A673 (cell line): ENCODE measurements around the gene MOV10.

Source experiments
- EZH2 ChIP-seq: fragments of 200-600 bp; sonication (generic); IDR thresholded peaks from 2 replicates; pipeline ENCODE4 v1.6.1; 2017; ENCODE audit warnings: borderline replicate concordance, low read depth, mild to moderate bottlenecking, mixed read lengths, antibody characterized with exemption, low read length; ENCODE audit not compliant: poor library complexity, severe bottlenecking
- TF ChIP-seq, protein P1 (sequence below): fragments of 300-800, 200-600 bp; sonication (generic); conservative IDR thresholded peaks from 2 replicates; pipeline ENCODE4 v1.5.1; 2017; ENCODE audit warnings: low read depth, mild to moderate bottlenecking, antibody characterized with exemption, low read length, moderate library complexity, mixed read lengths

DNA sequence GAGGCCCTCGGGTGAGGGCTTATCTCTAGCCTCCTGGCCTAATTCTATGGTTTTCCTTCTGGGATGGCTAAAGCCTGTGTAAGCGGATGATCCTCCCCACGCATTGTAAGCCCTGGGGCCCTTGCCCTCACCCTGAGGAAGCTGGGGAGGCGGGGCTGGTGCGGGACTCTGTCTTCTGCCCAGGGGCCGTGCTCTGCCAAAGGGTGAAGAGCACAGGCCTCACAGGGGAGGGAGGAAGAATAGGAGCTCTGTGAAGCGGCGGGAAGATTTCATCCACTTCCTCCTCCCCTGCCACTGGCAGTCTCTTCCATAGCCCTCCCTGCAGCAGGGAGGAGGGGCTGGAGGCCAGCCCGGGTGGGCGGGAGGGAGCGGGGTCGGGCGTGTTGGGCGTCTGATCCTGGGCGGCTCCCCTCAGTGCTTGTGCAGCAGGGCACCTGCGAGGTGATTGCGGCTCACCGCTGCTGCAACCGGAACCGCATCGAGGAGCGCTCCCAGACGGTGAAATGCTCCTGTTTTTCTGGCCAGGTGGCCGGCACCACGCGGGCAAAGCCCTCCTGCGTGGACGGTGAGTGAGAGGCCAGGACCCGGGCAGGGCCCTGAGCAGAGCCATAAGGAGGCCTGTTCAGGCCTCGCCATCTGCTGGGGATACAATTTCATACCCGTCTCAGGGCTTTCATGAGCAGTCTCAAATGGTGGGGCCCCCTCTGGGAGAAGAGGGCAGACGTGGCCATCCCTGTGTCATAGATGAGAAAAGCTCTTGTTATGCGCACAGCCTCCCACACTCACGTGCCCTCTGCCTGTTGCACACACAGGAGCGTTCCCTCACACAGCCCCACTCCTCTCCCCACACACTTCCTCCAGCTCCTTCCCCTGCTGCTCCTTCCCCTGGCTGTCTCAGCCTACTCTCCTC, 48.4 kb downstream of the MOV10 start:
- TF ChIP-seq, protein P1, sequence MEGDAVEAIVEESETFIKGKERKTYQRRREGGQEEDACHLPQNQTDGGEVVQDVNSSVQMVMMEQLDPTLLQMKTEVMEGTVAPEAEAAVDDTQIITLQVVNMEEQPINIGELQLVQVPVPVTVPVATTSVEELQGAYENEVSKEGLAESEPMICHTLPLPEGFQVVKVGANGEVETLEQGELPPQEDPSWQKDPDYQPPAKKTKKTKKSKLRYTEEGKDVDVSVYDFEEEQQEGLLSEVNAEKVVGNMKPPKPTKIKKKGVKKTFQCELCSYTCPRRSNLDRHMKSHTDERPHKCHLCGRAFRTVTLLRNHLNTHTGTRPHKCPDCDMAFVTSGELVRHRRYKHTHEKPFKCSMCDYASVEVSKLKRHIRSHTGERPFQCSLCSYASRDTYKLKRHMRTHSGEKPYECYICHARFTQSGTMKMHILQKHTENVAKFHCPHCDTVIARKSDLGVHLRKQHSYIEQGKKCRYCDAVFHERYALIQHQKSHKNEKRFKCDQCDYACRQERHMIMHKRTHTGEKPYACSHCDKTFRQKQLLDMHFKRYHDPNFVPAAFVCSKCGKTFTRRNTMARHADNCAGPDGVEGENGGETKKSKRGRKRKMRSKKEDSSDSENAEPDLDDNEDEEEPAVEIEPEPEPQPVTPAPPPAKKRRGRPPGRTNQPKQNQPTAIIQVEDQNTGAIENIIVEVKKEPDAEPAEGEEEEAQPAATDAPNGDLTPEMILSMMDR: no peak
- no peak for TF ChIP-seq EZH2
